Measurements from ENCODE around the gene SESTD1. TPM values are rescaled to one million over a fixed set of nuclear protein-coding genes. Genes with fewer than 3 reads are reported as not detected.

Gene SESTD1
- polyA plus RNA-seq, 1 donor from 2014 or later: 39.5 TPM

GRCh38 chr2:179240481-179241451, 23.9 kb downstream of the SESTD1 start:
- no peak for TF ChIP-seq POLR2AphosphoS5 (IDR thresholded peaks at IDR 0.05)
- TF ChIP-seq MXI1 (conservative IDR thresholded peaks at IDR 0.05; ENCODE audit: poor library complexity, severe bottlenecking): no peak
- TF ChIP-seq EZH2 (IDR thresholded peaks at IDR 0.05; ENCODE audit: borderline replicate concordance, insufficient read depth, low read length, poor library complexity, severe bottlenecking): no peak
- TF ChIP-seq SMC3 (conservative IDR thresholded peaks at IDR 0.05; ENCODE audit: poor library complexity): no peak
- no peak for TF ChIP-seq TAF1 (IDR thresholded peaks at IDR 0.05; ENCODE audit: low read depth)
- TF ChIP-seq CTCF (IDR thresholded peaks at IDR 0.05; ENCODE audit: poor library complexity, severe bottlenecking): no peak
- no peak for TF ChIP-seq RAD21 (conservative IDR thresholded peaks at IDR 0.05)
- no peak for TF ChIP-seq EP300 (conservative IDR thresholded peaks at IDR 0.05; ENCODE audit: poor library complexity, severe bottlenecking)
- TF ChIP-seq, protein P1, sequence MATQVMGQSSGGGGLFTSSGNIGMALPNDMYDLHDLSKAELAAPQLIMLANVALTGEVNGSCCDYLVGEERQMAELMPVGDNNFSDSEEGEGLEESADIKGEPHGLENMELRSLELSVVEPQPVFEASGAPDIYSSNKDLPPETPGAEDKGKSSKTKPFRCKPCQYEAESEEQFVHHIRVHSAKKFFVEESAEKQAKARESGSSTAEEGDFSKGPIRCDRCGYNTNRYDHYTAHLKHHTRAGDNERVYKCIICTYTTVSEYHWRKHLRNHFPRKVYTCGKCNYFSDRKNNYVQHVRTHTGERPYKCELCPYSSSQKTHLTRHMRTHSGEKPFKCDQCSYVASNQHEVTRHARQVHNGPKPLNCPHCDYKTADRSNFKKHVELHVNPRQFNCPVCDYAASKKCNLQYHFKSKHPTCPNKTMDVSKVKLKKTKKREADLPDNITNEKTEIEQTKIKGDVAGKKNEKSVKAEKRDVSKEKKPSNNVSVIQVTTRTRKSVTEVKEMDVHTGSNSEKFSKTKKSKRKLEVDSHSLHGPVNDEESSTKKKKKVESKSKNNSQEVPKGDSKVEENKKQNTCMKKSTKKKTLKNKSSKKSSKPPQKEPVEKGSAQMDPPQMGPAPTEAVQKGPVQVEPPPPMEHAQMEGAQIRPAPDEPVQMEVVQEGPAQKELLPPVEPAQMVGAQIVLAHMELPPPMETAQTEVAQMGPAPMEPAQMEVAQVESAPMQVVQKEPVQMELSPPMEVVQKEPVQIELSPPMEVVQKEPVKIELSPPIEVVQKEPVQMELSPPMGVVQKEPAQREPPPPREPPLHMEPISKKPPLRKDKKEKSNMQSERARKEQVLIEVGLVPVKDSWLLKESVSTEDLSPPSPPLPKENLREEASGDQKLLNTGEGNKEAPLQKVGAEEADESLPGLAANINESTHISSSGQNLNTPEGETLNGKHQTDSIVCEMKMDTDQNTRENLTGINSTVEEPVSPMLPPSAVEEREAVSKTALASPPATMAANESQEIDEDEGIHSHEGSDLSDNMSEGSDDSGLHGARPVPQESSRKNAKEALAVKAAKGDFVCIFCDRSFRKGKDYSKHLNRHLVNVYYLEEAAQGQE (IDR thresholded peaks at IDR 0.05; ENCODE audit: borderline replicate concordance): no peak
- Histone ChIP-seq H3K4me2 (ENCODE audit: low read length) (no peak overlapping the region), H3K9ac (ENCODE audit: low read length) (no peak overlapping the region), H3K27me3 (ENCODE audit: insufficient read depth, low read depth, low read length) (no peaks in the 10 kb centered on the region), H3K9me2 (ENCODE audit: insufficient read depth, low read length) (no peaks in the 10 kb centered on the region), H2AFZ (ENCODE audit: low read depth, low read length) (no peak overlapping the region), H3F3A (ENCODE audit: insufficient read depth, low read length, poor library complexity, severe bottlenecking) (no peaks in the 10 kb centered on the region), H4K20me1 (ENCODE audit: insufficient read depth) (no peaks in the 10 kb centered on the region), H3K9me3 (ENCODE audit: low read length) (no peaks in the 10 kb centered on the region), H3K27ac (ENCODE audit: low read length) (no peak overlapping the region), H3K4me3 (ENCODE audit: low read length) (no peak overlapping the region), H3K79me2 (replicated peaks; ENCODE audit: insufficient read depth, low read length) (peaks cover 80% of the 10 kb centered on the region), H3K36me3 (ENCODE audit: insufficient read depth, low read length) (no peaks in the 10 kb centered on the region)

DNA sequence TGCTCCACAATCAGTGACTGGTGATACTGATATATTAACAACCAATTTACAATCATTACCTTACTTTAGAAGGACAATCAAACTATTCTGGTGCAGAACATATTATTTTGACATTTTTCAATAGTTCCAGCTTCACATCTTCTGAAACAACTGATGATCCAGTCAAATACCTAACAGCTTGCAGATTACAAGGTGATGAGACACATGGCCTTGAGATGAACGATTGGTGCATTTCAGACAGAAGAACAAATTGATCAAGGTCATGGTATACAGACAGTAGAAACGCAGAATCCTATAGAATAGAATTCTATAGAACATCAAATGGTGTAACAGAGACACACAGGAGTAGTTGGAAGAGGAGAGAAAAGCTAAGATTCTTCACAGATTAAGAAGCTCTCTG, 24.8 kb downstream of the SESTD1 start:
- H3K4me3 ChIP-seq (ENCODE audit: low read length): no peak overlapping the region
- H3K27ac ChIP-seq (ENCODE audit: low read length): no peak overlapping the region
- H3K9ac ChIP-seq (ENCODE audit: low read length): no peak overlapping the region
- no peaks in the 10 kb centered on the region for H3K9me2 ChIP-seq (ENCODE audit: insufficient read depth, low read length)
- H4K20me1 ChIP-seq (ENCODE audit: insufficient read depth): no peaks in the 10 kb centered on the region
- no peak for TF ChIP-seq CTCF (IDR thresholded peaks at IDR 0.05; ENCODE audit: poor library complexity, severe bottlenecking)
- TF ChIP-seq POLR2AphosphoS5 (IDR thresholded peaks at IDR 0.05): no peak
- TF ChIP-seq SMC3 (conservative IDR thresholded peaks at IDR 0.05; ENCODE audit: poor library complexity): no peak
- no peak for TF ChIP-seq MXI1 (conservative IDR thresholded peaks at IDR 0.05; ENCODE audit: poor library complexity, severe bottlenecking)
- TF ChIP-seq EP300 (conservative IDR thresholded peaks at IDR 0.05; ENCODE audit: poor library complexity, severe bottlenecking): no peak
- TF ChIP-seq TAF1 (IDR thresholded peaks at IDR 0.05; ENCODE audit: low read depth): no peak
- TF ChIP-seq RAD21 (conservative IDR thresholded peaks at IDR 0.05): no peak
- no peak for TF ChIP-seq EZH2 (IDR thresholded peaks at IDR 0.05; ENCODE audit: borderline replicate concordance, insufficient read depth, low read length, poor library complexity, severe bottlenecking)
- TF ChIP-seq, protein P1 (IDR thresholded peaks at IDR 0.05; ENCODE audit: borderline replicate concordance): no peak
- no peaks in the 10 kb centered on the region for H3K27me3 ChIP-seq (ENCODE audit: insufficient read depth, low read depth, low read length)
- H3F3A ChIP-seq (ENCODE audit: insufficient read depth, low read length, poor library complexity, severe bottlenecking): no peaks in the 10 kb centered on the region
- H3K4me2 ChIP-seq (ENCODE audit: low read length): no peak overlapping the region
- H3K36me3 ChIP-seq (ENCODE audit: insufficient read depth, low read length): no peaks in the 10 kb centered on the region
- no peak overlapping the region for H2AFZ ChIP-seq (ENCODE audit: low read depth, low read length)
- peaks cover 73% of the 10 kb centered on the region for H3K79me2 ChIP-seq (replicated peaks; ENCODE audit: insufficient read depth, low read length)
- H3K9me3 ChIP-seq (ENCODE audit: low read length): no peaks in the 10 kb centered on the region

All from neural cell (in vitro differentiated cells).